ENCODE measurements around the gene DAAM2. TPM values are rescaled to one million over a fixed set of nuclear protein-coding genes. Genes with fewer than 3 reads are reported as not detected.

Gene DAAM2
- total RNA-seq, 2 donors from 2014 or later, result 33.9 to 62.7 TPM

- intact Hi-C loops (cut with DNase I), result no loop called here
- no peak for DNase-seq (ENCODE audit: low spot score)
These were observed 78.8 kb downstream of the DAAM2 start for GRCh38 chr6:39870950-39871349.

- intact Hi-C loops (cut with DNase I), result no loop called here
- DNase-seq (ENCODE audit: low spot score), result no peak
These were observed 81.3 kb downstream of the DAAM2 start for GRCh38 chr6:39873439-39873838.

DNA sequence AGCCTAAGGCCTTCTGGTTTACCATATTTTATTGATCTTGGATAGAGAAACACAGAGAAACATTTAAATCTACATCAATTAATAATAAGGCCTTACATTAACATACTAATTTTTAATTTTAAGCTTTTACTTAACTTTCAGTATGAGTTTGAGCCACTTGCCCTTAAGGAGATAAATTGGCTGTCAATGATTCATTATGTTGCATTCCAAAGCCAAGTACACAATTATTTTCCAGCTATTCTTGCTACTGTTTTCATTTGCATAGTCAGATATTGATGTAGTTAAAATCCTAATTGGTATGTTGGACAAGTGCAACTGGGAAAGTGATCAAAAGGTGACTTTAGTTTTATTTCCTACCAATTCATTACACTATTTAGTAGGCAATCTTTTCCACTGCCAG is 83.9 kb downstream of the DAAM2 start:
- DNase-seq (ENCODE audit: low spot score), result no peak
- intact Hi-C loops (cut with DNase I), result no loop called here

- DNase-seq (ENCODE audit: low spot score), result no peak
- intact Hi-C loops (cut with DNase I), result no loop called here
These were observed 84.7 kb downstream of the DAAM2 start for GRCh38 chr6:39876826-39877225.

GRCh38 chr6:39879535-39879934 is 87.4 kb downstream of the DAAM2 start:
- intact Hi-C loops (cut with DNase I), result no loop called here
- DNase-seq (ENCODE audit: low spot score), result no peak

GRCh38 chr6:39880594-39880993 is 88.4 kb downstream of the DAAM2 start:
- intact Hi-C loops (cut with DNase I), result no loop called here
- DNase-seq (ENCODE audit: low spot score), result no peak

- DNase-seq (ENCODE audit: low spot score), result peak; percentile 87
- intact Hi-C loops (cut with DNase I), result no loop called here
These were observed 89.8 kb downstream of the DAAM2 start for GRCh38 chr6:39881851-39882530.

- peak; percentile 93 for DNase-seq (ENCODE audit: low spot score)
- intact Hi-C loops (cut with DNase I), result no loop called here
These were observed 90.3 kb downstream of the DAAM2 start for GRCh38 chr6:39882531-39882899.

GRCh38 chr6:39884696-39885095 is 92.5 kb downstream of the DAAM2 start:
- intact Hi-C loops (cut with DNase I), result no loop called here
- no peak for DNase-seq (ENCODE audit: low spot score)

DNA sequence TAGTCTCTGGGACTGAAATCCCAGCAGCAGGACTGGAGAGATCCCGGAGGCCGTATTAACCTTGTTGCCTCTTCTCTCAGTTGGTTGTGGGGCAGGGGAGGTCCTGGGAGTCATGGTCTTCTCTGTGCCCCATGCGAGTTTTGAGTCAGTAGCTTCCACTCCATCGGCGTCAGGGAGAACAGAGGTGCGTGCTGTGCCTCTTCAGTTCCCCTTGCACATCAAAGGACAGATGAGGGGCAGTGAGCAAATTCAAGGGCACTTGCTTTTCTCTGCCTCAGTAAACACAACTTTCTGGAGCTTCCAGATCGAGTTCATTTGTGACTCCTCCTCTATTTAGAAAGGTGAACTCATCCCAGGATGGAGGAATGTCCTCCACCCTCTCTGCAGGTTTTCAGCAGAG is 93.5 kb downstream of the DAAM2 start:
- DNase-seq (ENCODE audit: low spot score), result no peak
- intact Hi-C loops (cut with DNase I), result no loop called here

DNA sequence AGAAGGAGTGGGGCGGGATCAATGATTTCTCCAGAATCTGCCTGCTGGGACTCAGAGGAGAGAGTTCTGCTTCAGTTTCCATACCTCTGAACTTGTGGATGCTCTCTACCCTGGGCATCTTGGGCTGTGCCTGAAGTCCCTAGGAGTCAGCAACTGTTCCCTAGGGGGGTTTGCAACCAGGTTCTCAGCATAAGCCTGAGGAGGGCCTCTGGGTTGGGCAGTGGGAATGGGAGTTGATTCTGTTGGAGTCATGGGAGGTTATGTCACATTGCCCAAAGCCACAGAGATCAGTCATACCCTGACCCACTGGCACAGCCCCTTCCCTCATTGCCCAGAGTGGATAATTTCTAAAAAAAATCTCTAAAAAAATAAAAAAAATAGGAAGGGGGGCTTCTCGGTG is 94.7 kb downstream of the DAAM2 start:
- intact Hi-C loops (cut with DNase I), result no loop called here

GRCh38 chr6:39887692-39888450 is 95.7 kb downstream of the DAAM2 start:
- intact Hi-C loops (cut with DNase I), result no loop called here
- peak; percentile 93 for DNase-seq (ENCODE audit: low spot score)

More for the DNA sequence above, 94.7 kb downstream of the DAAM2 start:
- DNase-seq (ENCODE audit: low spot score), result no peak

GRCh38 chr6:39889229-39889628 is 97.1 kb downstream of the DAAM2 start:
- intact Hi-C loops (cut with DNase I), result no loop called here
- DNase-seq (ENCODE audit: low spot score), result no peak

DNA sequence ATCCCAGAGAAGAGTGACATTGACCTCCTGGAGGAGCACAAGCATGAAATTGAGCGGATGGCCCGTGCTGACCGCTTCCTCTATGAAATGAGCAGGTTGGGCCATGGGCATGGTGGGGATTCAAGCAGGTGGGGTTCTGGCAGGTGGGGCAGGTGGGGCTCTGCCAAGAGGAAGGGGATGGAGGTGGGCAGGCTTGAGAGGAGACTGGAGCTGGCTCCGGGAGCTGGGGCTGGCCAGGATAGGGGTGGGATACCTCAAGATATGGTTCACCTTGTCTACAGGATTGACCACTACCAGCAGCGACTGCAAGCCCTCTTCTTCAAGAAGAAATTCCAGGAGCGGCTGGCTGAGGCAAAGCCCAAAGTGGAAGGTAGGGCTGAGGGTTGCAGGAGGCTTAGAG is 99.2 kb downstream of the DAAM2 start:
- no peak for DNase-seq (ENCODE audit: low spot score)
- intact Hi-C loops (cut with DNase I), result loop anchor here (5.0 to 10.0 kb wide), 2 partner anchors 527 to 934 kb away; no protein-coding TSS in a partner anchor

- DNase-seq (ENCODE audit: low spot score), result no peak
- intact Hi-C loops (cut with DNase I), result loop anchor here (5.0 to 10.0 kb wide), 2 partner anchors 527 to 935 kb away; no protein-coding TSS in a partner anchor
These were observed 99.8 kb downstream of the DAAM2 start for GRCh38 chr6:39891976-39892375.

GRCh38 chr6:39892490-39893129 is 100.4 kb downstream of the DAAM2 start:
- intact Hi-C loops (cut with DNase I), result loop anchor here (5.0 to 10.0 kb wide), 2 partner anchors 528 to 935 kb away; no protein-coding TSS in a partner anchor
- peak; percentile 92 for DNase-seq (ENCODE audit: low spot score)

GRCh38 chr6:39893286-39893685 is 101.1 kb downstream of the DAAM2 start:
- intact Hi-C loops (cut with DNase I), result loop anchor here (5.0 to 10.0 kb wide), 2 partner anchors 528 to 936 kb away; no protein-coding TSS in a partner anchor
- DNase-seq (ENCODE audit: low spot score), result no peak

DNA sequence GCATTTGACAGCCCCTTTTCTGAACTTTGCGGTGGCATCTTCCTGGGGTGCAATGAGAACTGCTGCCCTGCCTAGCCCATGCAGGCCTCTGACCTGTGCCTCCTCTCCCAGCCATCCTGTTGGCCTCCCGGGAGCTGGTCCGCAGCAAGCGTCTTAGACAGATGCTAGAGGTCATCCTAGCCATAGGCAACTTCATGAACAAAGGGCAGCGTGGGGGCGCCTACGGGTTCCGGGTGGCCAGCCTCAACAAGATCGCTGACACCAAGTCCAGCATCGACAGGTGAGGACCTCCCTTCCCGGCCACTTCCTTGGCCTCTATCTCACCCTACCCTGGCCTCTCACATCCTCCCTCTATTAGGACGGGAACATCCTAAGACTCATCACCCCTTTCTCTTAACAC is 104.5 kb downstream of the DAAM2 start:
- intact Hi-C loops (cut with DNase I), result loop anchor here (10.0 kb wide), 1 partner anchor 532 kb away; no protein-coding TSS in a partner anchor
- DNase-seq (ENCODE audit: low spot score), result peak; percentile 45

DNA sequence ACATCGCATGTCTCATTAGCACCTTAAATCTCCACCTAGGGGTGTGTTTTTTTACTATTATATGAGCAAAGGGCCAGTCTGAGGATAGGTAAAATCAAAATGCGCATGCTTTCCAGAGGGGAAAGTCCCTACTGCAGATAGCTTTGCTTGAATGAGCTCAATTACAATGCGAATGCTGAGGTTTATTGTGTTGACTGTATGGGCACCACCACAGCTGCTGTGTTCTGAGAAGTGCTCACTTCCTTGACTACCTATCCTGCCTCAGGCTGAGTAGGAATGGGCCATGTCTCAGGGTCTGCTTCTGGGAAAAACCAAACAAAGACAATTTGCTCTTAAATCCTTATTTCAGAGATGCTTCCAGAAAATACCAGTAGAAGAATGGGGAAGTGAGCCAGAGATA is 105.5 kb downstream of the DAAM2 start:
- DNase-seq (ENCODE audit: low spot score), result no peak
- intact Hi-C loops (cut with DNase I), result loop anchor here (10.0 kb wide), 1 partner anchor 533 kb away; no protein-coding TSS in a partner anchor

GRCh38 chr6:39898625-39899024 is 106.4 kb downstream of the DAAM2 start:
- intact Hi-C loops (cut with DNase I), result loop anchor here (10.0 kb wide), 1 partner anchor 534 kb away; no protein-coding TSS in a partner anchor
- DNase-seq (ENCODE audit: low spot score), result peak; percentile 41
